Measurements from ENCODE around the gene ANP32A.

GRCh38 chr15:68833700-68834331, 13.1 kb upstream of the ANP32A start:
- no peak for TF ChIP-seq EZH2 (IDR thresholded peaks at IDR 0.05; ENCODE audit: insufficient read depth, poor library complexity, severe bottlenecking)
- no peak for TF ChIP-seq EZH2phosphoT487 (IDR thresholded peaks at IDR 0.05; ENCODE audit: insufficient read depth, low read depth)
